DOHH2 (cell line): ENCODE results near the gene KRT33B.

Source experiments
- EZH2phosphoT487 ChIP-seq: fragments of 200-600 bp; sonication (generic); IDR thresholded peaks from 2 replicates; pipeline ENCODE4 v1.6.1; 2017; ENCODE audit warnings: borderline replicate concordance, mild to moderate bottlenecking, antibody characterized with exemption, low read length, moderate library complexity, mixed read lengths
- TF ChIP-seq, protein P1 (sequence below): fragments of 200-600 bp; sonication (generic); IDR thresholded peaks from one replicate; pipeline ENCODE4 v1.5.1; 2014; ENCODE audit warnings: antibody characterized with exemption, mild to moderate bottlenecking, low read depth, low read length; ENCODE audit not compliant: poor library complexity, severe bottlenecking

DNA sequence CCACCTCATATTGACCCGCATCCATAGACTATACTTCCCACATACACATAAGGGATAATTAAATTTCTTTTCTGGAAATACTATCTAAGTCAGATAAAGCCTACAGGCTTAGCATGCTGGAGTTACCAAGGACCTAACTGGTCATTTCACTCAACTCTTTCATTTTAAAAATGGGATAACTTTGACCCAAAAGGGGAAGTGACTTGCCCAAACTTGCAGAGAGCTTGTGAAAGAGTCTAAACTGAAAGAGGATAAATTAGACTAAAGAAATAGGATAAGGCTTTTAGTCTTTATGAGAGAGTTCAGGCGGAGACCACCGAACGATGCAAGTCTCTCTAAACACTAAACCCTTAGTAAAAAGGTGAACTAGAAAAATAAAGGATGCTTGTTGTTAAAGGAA, 15.1 kb downstream of the KRT33B start:
- TF ChIP-seq, protein P1, sequence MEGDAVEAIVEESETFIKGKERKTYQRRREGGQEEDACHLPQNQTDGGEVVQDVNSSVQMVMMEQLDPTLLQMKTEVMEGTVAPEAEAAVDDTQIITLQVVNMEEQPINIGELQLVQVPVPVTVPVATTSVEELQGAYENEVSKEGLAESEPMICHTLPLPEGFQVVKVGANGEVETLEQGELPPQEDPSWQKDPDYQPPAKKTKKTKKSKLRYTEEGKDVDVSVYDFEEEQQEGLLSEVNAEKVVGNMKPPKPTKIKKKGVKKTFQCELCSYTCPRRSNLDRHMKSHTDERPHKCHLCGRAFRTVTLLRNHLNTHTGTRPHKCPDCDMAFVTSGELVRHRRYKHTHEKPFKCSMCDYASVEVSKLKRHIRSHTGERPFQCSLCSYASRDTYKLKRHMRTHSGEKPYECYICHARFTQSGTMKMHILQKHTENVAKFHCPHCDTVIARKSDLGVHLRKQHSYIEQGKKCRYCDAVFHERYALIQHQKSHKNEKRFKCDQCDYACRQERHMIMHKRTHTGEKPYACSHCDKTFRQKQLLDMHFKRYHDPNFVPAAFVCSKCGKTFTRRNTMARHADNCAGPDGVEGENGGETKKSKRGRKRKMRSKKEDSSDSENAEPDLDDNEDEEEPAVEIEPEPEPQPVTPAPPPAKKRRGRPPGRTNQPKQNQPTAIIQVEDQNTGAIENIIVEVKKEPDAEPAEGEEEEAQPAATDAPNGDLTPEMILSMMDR = no peak
- TF ChIP-seq EZH2phosphoT487 = no peak
